Posterior cingulate gyrus (tissue), 11 donors: ENCODE results near the gene RNASE13.

ENCODE experiments used
- DNase-seq, 10 donors: peaks; one replicate each; pipeline versions ENCODE4 v3.0.0 to v3.0.0-alpha.2; 2020 to 2021; ENCODE audit warnings: mixed read lengths in 3 of 10
- intact Hi-C: fragments of 100-400 bp; cut with DNase I; formaldehyde crosslinking; loops from one replicate; pipeline ENCODE4 v1.15.1; 2023

RNASE13 gene, protein sequence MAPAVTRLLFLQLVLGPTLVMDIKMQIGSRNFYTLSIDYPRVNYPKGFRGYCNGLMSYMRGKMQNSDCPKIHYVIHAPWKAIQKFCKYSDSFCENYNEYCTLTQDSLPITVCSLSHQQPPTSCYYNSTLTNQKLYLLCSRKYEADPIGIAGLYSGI

DNA sequence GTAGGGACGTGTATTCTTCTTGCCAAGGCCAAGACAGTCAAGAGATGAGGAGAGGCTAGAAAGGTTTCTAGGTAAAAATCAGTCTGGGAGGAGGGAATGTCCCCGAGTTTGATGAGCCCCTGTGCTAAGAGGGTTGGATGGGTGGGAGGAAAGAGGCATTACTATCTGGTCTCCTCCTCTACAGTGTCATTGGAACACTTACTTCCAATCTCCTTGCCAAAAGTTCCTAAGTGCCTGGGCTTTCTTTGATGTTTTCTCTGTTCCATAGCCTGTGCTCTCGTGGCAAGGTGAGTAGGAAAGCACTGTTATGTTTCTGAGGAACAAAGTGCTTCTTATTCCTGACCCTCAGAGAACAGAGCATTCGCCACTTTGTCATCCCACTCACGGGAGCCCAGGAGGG lies at the start of gene RNASE13:
Gene RNASE13 (minus strand): TSS at position 101 of the 400 bp plus-strand sequence. CDS start 519 bp downstream, outside the sequence.
- intact Hi-C loops = loop anchor here (5.0 kb wide), 1 partner anchor 62 kb away; no protein-coding TSS in a partner anchor
- no peak for DNase-seq

DNA sequence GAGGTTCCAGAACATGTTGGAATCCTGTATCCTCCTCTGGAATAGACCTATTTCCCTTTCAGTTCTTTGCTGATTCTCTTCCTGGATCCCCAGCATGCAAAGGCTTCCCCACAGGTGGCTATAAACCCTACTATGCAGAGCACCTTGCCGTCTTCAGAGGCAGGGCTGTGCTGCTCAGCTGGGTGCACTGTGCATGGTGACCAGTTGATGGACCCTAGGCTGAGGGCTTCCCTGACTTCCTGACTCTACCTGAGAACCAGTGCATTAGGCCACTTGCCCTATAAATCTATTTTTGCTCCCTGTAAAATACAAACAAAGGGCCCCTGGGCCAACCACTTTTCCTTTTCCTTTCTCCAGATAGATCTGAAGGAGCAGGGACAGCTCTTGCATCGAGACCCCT lies 49.8 kb upstream of the RNASE13 start:
- intact Hi-C loops = no loop called here

DNA sequence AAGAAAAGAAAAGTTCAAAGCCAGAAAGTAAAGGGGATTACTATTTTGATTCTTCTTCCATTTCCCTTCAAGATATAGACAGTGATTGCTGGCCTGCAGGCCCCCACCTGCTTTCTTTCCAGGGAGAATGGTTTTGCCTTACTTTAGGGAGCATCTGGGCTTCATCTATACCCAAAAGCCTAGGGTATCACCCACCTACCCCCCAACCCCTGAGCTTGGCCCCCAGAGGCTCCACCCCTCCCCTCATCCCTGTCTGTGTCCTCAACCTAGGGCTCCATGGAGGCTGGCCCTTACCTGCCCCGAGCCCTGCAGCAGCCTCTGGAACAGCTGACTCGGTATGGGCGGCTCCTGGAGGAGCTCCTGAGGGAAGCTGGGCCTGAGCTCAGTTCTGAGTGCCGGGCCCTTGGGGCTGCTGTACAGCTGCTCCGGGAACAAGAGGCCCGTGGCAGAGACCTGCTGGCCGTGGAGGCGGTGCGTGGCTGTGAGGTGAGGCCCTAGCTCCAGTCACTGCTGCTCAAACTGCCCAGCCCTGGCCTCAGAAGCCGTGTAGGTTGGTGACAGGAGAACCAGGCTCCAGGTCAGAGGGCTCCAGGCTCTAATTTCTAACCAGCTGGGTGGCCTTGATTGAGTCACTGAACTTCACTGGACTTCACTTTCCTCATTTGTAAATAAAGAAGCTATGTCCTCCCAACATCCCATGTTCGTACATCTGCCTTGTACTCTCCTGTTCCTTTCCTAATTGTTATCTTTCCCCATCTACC lies 49.1 kb upstream of the RNASE13 start:
- intact Hi-C loops = no loop called here
- DNase-seq = no peak

More for the DNA sequence above, 49.8 kb upstream of the RNASE13 start:
- DNase-seq = no peak

DNA sequence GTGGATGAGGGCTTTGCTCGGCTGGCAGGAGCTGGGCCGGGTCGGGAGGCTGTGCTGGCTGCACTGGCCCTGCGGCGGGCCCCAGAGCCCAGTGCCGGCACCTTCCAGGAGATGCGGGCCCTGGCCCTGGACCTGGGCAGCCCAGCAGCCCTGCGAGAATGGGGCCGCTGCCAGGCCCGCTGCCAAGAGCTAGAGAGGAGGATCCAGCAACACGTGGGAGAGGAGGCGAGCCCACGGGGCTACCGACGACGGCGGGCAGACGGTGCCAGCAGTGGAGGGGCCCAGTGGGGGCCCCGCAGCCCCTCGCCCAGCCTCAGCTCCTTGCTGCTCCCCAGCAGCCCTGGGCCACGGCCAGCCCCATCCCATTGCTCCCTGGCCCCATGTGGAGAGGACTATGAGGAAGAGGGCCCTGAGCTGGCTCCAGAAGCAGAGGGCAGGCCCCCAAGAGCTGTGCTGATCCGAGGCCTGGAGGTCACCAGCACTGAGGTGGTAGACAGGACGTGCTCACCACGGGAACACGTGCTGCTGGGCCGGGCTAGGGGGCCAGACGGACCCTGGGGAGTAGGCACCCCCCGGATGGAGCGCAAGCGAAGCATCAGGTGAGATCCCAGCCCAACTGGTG lies 47.0 kb upstream of the RNASE13 start:
- DNase-seq = no peak
- intact Hi-C loops = no loop called here

DNA sequence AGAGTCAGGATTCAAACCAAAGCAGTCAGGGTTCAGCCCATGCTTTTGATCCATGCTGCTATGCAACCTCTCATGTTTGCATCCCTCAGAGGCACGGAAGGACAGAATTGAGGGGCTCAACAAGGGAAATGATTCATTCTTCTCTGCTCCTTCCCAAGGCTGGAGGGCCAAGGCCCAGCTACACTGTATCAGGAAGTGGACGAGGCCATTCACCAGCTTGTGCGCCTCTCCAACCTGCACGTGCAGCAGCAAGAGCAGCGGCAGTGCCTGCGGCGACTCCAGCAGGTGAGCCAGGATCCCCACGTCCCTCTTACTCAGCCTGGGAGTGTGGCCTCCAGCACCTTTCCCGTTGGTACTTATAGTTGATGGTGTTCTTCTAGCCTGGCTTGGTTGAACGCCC lies 44.1 kb upstream of the RNASE13 start:
- intact Hi-C loops = no loop called here
- no peak for DNase-seq

DNA sequence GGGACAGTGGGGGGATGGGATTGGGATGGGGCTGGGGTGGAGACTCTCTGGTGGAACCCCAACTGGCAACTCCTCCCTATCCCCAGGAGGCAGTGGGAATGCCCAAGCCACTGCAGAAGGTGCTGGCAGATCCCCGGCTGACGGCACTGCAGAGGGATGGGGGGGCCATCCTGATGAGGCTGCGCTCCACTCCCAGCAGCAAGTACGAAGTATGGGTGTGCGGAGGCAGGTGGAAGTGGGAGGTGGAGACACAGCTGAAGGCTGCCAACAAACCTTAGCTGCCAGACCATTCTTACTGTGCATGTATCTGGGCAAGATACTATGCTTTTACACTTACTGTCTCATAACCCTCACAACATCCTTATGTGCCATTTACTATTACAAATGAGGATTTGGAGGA lies 43.7 kb upstream of the RNASE13 start:
- peak in 8 of 10 donors; percentile 56 to 96 (median 74) for DNase-seq
- intact Hi-C loops = no loop called here

DNA sequence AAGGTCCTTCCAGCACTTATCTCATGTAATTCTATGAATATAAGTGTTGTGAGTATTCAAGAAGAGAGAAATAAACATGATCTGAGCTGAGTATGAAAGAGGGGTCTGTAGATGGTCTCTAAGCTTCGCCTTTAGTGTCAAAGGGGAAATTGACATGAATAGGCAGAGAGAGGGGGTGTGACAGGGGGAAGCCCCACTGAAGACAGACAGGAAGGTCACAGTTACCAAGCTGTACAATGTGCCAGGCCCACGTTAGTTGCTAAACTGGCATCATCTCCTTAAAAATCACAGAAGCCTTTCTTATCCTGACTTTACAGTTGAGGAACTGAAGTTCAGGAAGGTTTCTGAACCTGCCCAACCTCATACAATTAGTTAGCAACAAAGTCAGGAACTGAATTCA lies 43.1 kb upstream of the RNASE13 start:
- intact Hi-C loops = no loop called here
- DNase-seq = no peak

DNA sequence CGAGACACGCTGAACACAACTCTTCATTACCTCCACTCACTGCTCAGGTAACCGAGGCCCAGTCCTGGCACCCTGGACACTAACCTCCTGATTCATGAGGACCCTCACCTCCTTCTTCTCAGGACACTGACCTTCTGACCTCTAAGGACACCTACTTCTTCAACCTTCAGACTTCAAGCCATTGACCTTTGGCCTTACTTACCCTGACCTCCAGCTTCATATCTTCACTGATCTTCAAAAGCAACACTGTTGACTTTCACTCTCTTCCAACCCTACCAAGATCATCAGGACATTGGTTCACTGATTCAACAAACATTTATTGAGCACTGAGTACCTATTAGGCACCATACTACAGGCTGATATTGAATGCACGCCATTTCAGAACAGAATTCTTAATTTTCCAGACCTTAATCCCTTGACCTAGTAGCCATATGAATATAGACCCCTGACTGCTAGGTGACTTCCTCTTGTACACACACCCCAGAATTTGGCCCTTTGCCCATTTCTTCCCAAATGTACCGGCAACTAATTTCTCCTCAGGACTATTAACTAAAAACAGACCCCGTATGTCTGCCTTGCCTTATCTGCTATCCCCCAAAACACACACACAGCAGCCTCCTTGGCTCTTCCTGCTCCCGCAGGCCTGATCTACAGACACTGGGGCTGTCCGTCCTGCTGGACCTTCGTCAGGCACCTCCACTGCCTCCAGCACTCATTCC lies 41.3 kb upstream of the RNASE13 start:
- DNase-seq = no peak
- intact Hi-C loops = no loop called here

DNA sequence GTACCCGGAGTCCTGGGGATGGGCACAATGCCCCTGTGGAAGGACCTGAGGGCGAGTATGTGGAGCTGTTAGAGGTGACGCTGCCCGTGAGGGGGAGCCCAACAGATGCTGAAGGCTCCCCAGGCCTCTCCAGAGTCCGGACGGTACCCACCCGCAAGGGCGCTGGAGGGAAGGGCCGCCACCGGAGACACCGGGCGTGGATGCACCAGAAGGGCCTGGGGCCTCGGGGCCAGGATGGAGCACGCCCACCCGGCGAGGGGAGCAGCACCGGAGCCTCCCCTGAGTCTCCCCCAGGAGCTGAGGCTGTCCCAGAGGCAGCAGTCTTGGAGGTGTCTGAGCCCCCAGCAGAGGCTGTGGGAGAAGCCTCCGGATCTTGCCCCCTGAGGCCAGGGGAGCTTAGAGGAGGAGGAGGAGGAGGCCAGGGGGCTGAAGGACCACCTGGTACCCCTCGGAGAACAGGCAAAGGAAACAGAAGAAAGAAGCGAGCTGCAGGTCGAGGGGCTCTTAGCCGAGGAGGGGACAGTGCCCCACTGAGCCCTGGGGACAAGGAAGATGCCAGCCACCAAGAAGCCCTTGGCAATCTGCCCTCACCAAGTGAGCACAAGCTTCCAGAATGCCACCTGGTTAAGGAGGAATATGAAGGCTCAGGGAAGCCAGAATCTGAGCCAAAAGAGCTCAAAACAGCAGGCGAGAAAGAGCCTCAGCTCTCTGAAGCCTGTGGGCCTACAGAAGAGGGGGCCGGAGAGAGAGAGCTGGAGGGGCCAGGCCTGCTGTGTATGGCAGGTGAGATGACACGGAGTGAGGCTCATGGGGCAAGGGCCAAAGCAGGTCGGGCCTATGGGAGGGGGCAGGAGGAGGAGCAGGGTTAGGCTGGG lies 40.0 kb upstream of the RNASE13 start:
- DNase-seq = no peak
- intact Hi-C loops = loop anchor here (5.0 kb wide), 2 partner anchors 47 to 438 kb away; partner anchors contain the start of genes METTL3 and NDRG2

DNA sequence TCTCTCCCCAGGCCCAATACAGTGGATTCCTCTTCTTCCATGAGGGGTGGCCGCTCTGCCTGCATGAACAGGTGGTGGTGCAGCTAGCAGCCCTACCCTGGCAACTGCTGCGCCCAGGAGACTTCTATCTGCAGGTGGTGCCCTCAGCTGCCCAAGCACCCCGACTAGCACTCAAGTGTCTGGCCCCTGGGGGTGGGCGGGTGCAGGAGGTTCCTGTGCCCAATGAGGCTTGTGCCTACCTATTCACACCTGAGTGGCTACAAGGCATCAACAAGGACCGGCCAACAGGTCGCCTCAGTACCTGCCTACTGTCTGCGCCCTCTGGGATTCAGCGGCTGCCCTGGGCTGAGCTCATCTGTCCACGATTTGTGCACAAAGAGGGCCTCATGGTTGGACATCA lies 39.3 kb upstream of the RNASE13 start:
- DNase-seq = no peak
- intact Hi-C loops = loop anchor here (5.0 kb wide), 2 partner anchors 47 to 438 kb away; partner anchors contain the start of genes METTL3 and NDRG2

DNA sequence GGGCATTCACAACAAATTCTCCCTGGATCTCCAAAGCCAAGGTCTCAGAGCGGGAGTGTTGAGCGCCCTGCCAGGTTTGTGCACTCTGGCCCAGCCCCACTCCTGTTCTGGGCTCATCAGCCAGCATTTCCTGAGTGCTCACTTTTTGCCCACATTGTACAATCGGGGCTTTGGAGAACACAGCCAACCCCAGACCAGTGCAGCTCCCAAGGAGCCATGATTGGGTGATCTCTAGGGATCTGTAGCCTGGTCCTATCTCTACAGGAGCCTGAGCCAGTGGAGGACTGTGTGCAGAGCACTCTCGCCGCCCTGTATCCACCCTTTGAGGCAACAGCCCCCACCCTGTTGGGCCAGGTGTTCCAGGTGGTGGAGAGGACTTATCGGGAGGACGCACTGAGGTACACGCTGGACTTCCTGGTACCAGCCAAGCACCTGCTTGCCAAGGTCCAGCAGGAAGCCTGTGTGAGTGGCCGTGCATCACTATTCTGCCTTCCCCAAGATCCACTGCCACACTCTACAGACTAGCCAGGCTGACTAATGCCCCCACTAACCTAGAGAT lies 38.3 kb upstream of the RNASE13 start:
- intact Hi-C loops = loop anchor here (5.0 kb wide), 2 partner anchors 46 to 439 kb away; partner anchors contain the start of genes METTL3 and NDRG2
- DNase-seq = no peak

DNA sequence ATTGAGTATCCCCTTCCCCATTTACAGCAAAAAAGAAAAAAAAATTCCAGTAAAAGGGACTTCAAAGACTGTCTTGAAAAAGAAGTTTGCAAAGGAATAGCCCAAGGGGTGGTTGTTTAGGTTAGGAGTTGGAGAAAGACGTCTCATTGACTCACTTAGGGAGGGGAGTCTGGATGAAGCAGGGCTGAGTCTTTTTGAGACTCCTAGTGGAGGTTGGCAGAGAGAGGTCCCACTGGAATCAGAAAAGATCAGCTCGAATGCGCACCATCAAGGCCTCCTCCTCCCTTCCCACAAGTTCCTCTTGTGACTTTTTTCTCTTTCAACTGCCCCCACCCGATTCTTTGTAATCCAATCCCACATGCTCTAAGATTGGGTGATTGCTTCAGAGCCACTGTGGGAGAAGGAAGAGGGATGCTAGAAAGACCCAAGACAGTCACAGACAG lies 37.4 kb upstream of the RNASE13 start:
- no peak for DNase-seq
- intact Hi-C loops = loop anchor here (5.0 kb wide), 2 partner anchors 45 to 440 kb away; partner anchors contain the start of genes METTL3 and NDRG2

DNA sequence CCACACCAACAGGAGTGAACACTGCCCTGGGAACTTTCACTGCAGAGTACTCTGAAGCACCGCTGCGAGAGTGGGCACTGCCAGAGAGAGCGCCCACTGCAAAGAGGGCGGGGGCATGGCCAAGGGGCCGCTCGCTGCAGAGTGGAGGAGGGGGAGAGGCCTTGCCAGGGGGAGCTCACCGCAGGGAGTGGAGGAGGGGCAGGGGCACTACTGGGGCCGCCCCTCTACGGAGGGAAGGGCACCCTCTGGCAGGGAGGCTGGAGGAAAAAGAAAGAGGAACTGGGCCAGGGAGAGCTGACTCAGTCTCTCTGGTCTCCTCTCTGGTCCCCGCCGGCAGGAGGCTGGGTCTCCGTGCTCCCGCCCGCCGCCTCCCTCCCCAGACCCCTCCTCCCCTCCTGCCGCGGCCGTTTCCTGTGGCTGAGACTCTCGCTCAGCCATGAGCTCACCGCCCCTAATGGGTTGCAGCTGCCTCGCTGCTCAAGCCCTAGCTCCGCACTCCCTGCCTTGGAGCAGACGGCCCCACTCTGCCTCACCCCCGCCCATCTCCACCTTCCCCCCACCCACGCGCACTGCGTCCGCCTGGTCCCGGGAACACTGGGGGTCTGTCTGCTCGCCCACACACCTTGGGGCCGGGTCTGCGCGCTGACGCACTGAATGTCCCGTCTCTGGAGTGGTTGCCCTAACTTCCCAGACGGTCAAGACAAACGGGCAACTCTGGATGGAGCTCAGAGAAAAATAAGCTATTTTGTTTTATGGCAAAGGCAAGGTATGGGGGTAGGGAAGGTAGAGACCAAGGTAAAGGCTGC lies 36.8 kb upstream of the RNASE13 start:
- DNase-seq = peak in 9 of 10 donors; percentile 52 to 94 (median 61)
- intact Hi-C loops = loop anchor here (5.0 kb wide), 2 partner anchors 44 to 441 kb away; partner anchors contain the start of genes METTL3 and NDRG2

DNA sequence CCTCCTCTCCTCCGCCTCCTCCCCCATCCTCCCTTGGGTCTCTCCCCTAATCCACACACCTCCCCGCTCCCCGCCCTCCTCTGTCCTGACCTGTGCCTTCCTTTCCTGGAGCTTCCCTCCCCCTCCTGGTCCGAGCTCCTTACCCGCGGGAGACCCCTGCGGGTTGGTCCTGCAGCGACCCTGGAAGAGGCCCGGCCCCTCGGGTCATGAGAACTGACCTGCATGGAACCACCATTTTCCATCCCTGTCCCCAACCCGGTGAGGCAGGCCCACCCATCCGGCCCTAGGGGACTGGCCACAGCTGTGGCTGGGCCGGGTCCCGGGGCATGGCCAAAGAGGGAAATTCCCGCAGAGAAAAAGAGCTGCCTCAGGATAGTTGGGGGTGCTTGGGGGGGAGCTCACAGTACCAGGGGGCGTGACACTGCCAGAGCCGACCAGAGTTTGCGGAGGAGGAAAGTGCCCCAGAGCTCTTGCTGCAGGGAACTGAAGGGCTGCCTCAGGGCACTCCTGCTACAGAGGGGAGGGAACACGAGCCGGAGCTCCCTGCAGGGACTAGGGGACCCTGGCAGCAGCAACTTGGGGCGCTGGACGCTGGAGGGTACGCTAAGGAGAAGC lies 36.1 kb upstream of the RNASE13 start:
- intact Hi-C loops = loop anchor here (1.0 to 5.0 kb wide), 3 partner anchors 22 to 442 kb away; partner anchors contain the start of genes METTL3 and NDRG2
- DNase-seq = peak in 2 of 10 donors; percentile 37 to 74

DNA sequence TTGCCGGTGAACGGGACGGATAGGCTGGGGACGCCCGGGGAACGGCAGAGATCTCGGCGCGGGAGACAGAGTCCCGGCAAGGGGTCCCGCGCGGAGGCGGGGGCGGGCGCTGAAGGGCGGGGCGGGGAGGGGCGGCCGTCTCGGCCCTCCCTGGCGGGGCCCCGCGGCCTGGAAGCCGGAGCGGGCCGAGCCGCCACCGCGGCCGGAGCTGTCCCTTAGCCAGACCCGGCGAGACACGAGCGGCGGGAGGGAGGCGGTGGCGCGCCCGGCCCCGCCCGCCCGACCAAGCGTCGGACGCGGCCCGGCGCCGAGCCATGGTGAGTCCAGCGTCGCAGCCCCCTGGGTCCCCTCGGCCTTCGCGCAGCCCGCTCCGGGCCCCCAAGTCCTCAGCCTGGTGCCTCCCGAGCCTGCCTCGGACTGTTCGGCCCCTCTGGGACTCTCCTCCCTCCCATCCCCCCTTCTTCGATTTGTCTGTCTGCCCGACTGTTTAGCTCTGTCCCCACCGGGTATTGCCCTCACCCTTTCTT lies 35.5 kb upstream of the RNASE13 start, which contains the start of gene ARHGEF40:
Gene ARHGEF40 (plus strand): TSS at position 222 of the 527 bp plus-strand sequence. CDS start 93 bp downstream, at position 315.
- peak in 9 of 10 donors; percentile 37 to 96 (median 60) for DNase-seq
- intact Hi-C loops = loop anchor here (1.0 to 5.0 kb wide), 3 partner anchors 22 to 442 kb away; partner anchors contain the start of genes METTL3 and NDRG2

DNA sequence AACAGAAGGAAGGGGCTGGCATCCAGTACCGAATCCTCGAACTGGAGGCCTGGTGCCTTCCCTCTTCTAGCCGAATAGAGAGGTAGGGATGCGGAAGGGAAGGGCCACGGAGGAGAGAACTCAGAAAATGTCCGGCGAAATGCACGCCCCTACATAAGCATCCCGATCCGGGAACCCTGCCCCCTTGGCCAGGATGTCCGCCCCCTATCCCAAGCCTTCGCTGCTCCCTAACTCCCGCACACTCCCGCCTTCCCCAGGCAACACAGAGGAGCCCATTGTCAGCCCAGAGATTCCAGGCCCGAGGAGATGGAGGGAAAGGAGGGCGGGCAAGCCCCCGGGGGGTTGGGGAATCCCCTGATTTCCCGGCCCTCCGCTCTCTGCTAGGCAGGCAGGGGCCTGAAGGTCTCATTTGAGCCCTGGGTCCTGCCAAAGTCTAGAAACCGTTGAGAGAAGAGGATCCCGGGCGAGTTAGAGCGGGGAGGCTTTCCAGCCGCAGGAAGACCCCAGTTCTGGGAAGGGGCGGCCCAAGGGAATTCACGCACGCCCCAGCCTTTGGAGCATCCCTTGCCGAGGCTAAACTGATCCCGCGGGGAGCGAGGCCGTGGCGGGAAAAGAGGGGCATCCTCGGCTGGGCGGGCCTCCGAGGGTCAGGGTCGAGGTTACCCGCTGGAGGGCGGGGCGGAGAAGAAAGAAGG lies 34.9 kb upstream of the RNASE13 start:
- intact Hi-C loops = loop anchor here (1.0 to 5.0 kb wide), 4 partner anchors 23 to 443 kb away; partner anchors contain the start of genes METTL3 and NDRG2
- peak in 8 of 10 donors; percentile 38 to 94 (median 62) for DNase-seq
